Small intestine (tissue), 7 donors: ENCODE data around the gene SRM. TPM values are rescaled to one million over a fixed set of nuclear protein-coding genes. Genes with fewer than 3 reads are reported as not detected.
"Not testable (repeated sequence)": the region's sequence is repeated elsewhere in the genome, so short reads cannot be mapped to it uniquely, and the experiment has no call there.

ENCODE experiments used
- DNase-seq, 2 donors: peaks; one replicate each; pipeline versions ENCODE4 v3.0.0 to v3.0.0-alpha.2; 2013
- FAIRE-seq: peaks from 2 replicates; lab custom pipeline; 2012; peaks lifted over from hg19 to GRCh38; lab: Jason Lieb, UNC
- H3K27ac ChIP-seq, 3 donors: one replicate each; pipeline ENCODE4 v1.5.1; 2013; ENCODE audit warnings: low read length in 2 of 3, mild to moderate bottlenecking in 2 of 3, control low read depth in 1 of 3, inconsistent platforms in 1 of 3, low read depth in 1 of 3, moderate library complexity in 1 of 3
- H3K27me3 ChIP-seq, 3 donors: one replicate each; pipeline ENCODE4 v1.6.1; 2013; ENCODE audit warnings: low read length in 3 of 3, inconsistent platforms in 1 of 3; ENCODE audit not compliant: control insufficient read depth in 3 of 3, insufficient read depth in 3 of 3
- H3K36me3 ChIP-seq, 3 donors: one replicate each; pipeline ENCODE4 v1.6.1; 2013; ENCODE audit warnings: low read length in 3 of 3, inconsistent platforms in 1 of 3, low read depth in 1 of 3, mild to moderate bottlenecking in 1 of 3, moderate library complexity in 1 of 3; ENCODE audit not compliant: control insufficient read depth in 3 of 3, insufficient read depth in 2 of 3
- H3K4me1 ChIP-seq, 3 donors: one replicate each; pipeline ENCODE4 v1.6.1; 2013; ENCODE audit warnings: low read length in 2 of 3, inconsistent platforms in 1 of 3, low read depth in 1 of 3, mild to moderate bottlenecking in 1 of 3, moderate library complexity in 1 of 3; ENCODE audit not compliant: control insufficient read depth in 3 of 3, insufficient read depth in 2 of 3
- H3K4me3 ChIP-seq, 3 donors: one replicate each; pipeline ENCODE4 v1.5.1; 2013; ENCODE audit warnings: low read length in 3 of 3, control low read depth in 1 of 3, inconsistent platforms in 1 of 3, low read depth in 1 of 3, mild to moderate bottlenecking in 1 of 3, moderate library complexity in 1 of 3
- H3K9me3 ChIP-seq, 2 donors: one replicate each; pipeline ENCODE4 v1.6.1; 2013; ENCODE audit warnings: low read depth in 1 of 2, low read length in 1 of 2; ENCODE audit not compliant: control insufficient read depth in 2 of 2, insufficient read depth in 1 of 2
- WGBS, 3 donors: extraction: QIAGEN DNeasy Blood & Tissue Kit; methylation state at CpG; one replicate each; pipeline ENCODE4 v1.1.7; 2013; 5-methylcytosine and 5-hydroxymethylcytosine counted together
- polyA plus RNA-seq, 4 donors: library from polyadenylated mRNA; stranded (reverse) in 3 of 4; unstranded in 1 of 4; fragments of 200-250 nt in 3 of 4; fragments of 120-200 nt in 1 of 4; gene quantifications; one replicate each; pipeline versions ENCODE4 v1.2.1 to v1.2.3, GENCODE V29; 2013
- donor health status: healthy with polysubstance abuse.
- donor health status: control.
- donor health status: control.
- donor health status: Bipolar disorder and iron deficiency.
- donor health status: healthy.

Gene SRM
- polyA plus RNA-seq, 4 donors = 5.6 to 67.3 (median 26.4) TPM

- Histone ChIP-seq H3K9me3 (no peaks in the 10 kb centered on the region), H3K27me3 (no peaks in the 10 kb centered on the region), H3K4me3 (peak within 1 kb of the TSS; percentile 88 to 97 (median 89)), H3K27ac (peak within 1 kb of the TSS; percentile 63 to 80 (median 73)), H3K4me1 (peaks cover 2 to 12% (median 5%) of the 10 kb centered on the region in 3 donors), H3K36me3 (peaks cover 3 to 25% (median 4%) of the 10 kb centered on the region in 3 donors)
- FAIRE-seq = no peak
- peak; percentile 94 to 96 for DNase-seq
- WGBS, 3 donors = 0 to 1% (median 1%) methylated on average over 75 to 78 of the region's 78 CpGs
Observed at GRCh38 chr1:11099310-11100148, 39.7 kb upstream of the SRM start, which contains the start of gene EXOSC10. Gene EXOSC10 (minus strand): TSS chr1:11099869. CDS start chr1:11099831, 38 bp downstream.

- H3K36me3 ChIP-seq = peaks cover 3 to 30% (median 6%) of the 10 kb centered on the region in 3 donors
- FAIRE-seq (no peak), DNase-seq (no peak)
- no peaks in the 10 kb centered on the region for H3K9me3 ChIP-seq
- WGBS, 3 donors = 12 to 15% (median 14%) methylated on average over 5 of the region's 5 CpGs
- H3K4me1 ChIP-seq = peaks cover 2 to 12% (median 5%) of the 10 kb centered on the region in 3 donors
- peak overlapping the region; percentile 63 to 80 (median 73) for H3K27ac ChIP-seq
- H3K4me3 ChIP-seq = peak overlapping the region; percentile 88 to 97 (median 89)
- H3K27me3 ChIP-seq = no peaks in the 10 kb centered on the region
Observed at GRCh38 chr1:11098931-11099309, 39.1 kb upstream of the SRM start.

GRCh38 chr1:11083784-11084183 is 24.0 kb upstream of the SRM start:
- H3K36me3 ChIP-seq = peaks cover 23 to 39% (median 28%) of the 10 kb centered on the region in 3 donors
- DNase-seq, H3K4me1 ChIP-seq, H3K9me3 ChIP-seq, FAIRE-seq, H3K27me3 ChIP-seq, H3K27ac ChIP-seq, H3K4me3 ChIP-seq: not testable (repeated sequence)
- 82 to 100% (median 100%) methylated on average over 2 of the region's 3 CpGs for WGBS, 3 donors

- peaks cover 21 to 57% (median 28%) of the 10 kb centered on the region in 3 donors for H3K36me3 ChIP-seq
- WGBS, 3 donors = 84 to 89% (median 87%) methylated on average over 12 of the region's 12 CpGs
- no peaks in the 10 kb centered on the region for H3K27me3 ChIP-seq
- DNase-seq (no peak), FAIRE-seq (no peak)
- no peak overlapping the region for H3K4me3 ChIP-seq
- no peaks in the 10 kb centered on the region for H3K9me3 ChIP-seq
- H3K27ac ChIP-seq = no peak overlapping the region
- no peaks in the 10 kb centered on the region for H3K4me1 ChIP-seq
Observed at GRCh38 chr1:11080931-11081330, 21.1 kb upstream of the SRM start.

- FAIRE-seq (no peak), DNase-seq (no peak)
- Histone ChIP-seq H3K27ac (no peak overlapping the region), H3K4me3 (no peak overlapping the region), H3K27me3 (no peaks in the 10 kb centered on the region), H3K9me3 (no peaks in the 10 kb centered on the region), H3K4me1 (no peaks in the 10 kb centered on the region), H3K36me3 (peaks cover 29 to 74% (median 30%) of the 10 kb centered on the region in 3 donors)
- 88 to 100% (median 99%) methylated on average over 2 of the region's 2 CpGs for WGBS, 3 donors
Observed at GRCh38 chr1:11078631-11079030, 18.8 kb upstream of the SRM start.

- H3K9me3 ChIP-seq, H3K4me3 ChIP-seq, H3K27ac ChIP-seq, H3K4me1 ChIP-seq, H3K27me3 ChIP-seq, DNase-seq, FAIRE-seq: not testable (repeated sequence)
- 81 to 89% (median 87%) methylated on average over 7 of the region's 7 CpGs for WGBS, 3 donors
- H3K36me3 ChIP-seq = peaks cover 17 to 78% (median 42%) of the 10 kb centered on the region in 3 donors
Observed at GRCh38 chr1:11073398-11073797, 13.6 kb upstream of the SRM start.

- Histone ChIP-seq H3K27ac (no peak overlapping the region), H3K4me1 (no peaks in the 10 kb centered on the region), H3K4me3 (no peak overlapping the region), H3K36me3 (peaks cover 22 to 82% (median 43%) of the 10 kb centered on the region in 3 donors), H3K27me3 (no peaks in the 10 kb centered on the region), H3K9me3 (no peaks in the 10 kb centered on the region)
- 62 to 78% (median 73%) methylated on average over 13 of the region's 13 CpGs for WGBS, 3 donors
- DNase-seq = no peak
- FAIRE-seq = no peak
Observed at GRCh38 chr1:11072216-11072917, 12.5 kb upstream of the SRM start.

- Histone ChIP-seq H3K4me3 (no peak overlapping the region), H3K9me3 (no peaks in the 10 kb centered on the region), H3K4me1 (no peaks in the 10 kb centered on the region), H3K36me3 (peaks cover 24 to 79% (median 41%) of the 10 kb centered on the region in 3 donors), H3K27ac (no peak overlapping the region), H3K27me3 (no peaks in the 10 kb centered on the region)
- WGBS, 3 donors = 63 to 82% (median 64%) methylated on average over 15 of the region's 15 CpGs
- FAIRE-seq (no peak), DNase-seq (no peak)
Observed at GRCh38 chr1:11071463-11072215, 11.8 kb upstream of the SRM start.
